MM.1S (cell line): ENCODE data around the gene SHLD3.
"Not testable (repeated sequence)": the region's sequence is repeated elsewhere in the genome, so short reads cannot be mapped to it uniquely, and the experiment has no call there.

Source experiments
- DNase-seq: peaks from one replicate; pipeline ENCODE4 v3.0.0-alpha.2; 2015
- H2AFZ ChIP-seq: fragments of 300-600 bp; sonication (generic); 2 replicates; pipeline ENCODE4 v1.6.0; 2016; ENCODE audit warnings: antibody characterized with exemption, low read length
- H3F3A ChIP-seq: fragments of 300-600 bp; sonication (generic); 2 replicates; pipeline ENCODE4 v1.6.1; 2016; ENCODE audit warnings: mild to moderate bottlenecking, antibody characterized with exemption, low read length, moderate library complexity, mixed read lengths; ENCODE audit not compliant: insufficient read depth
- H3K27ac ChIP-seq: fragments of 300-600 bp; sonication (generic); 2 replicates; pipeline ENCODE4 v1.5.1; 2016; ENCODE audit warnings: mild to moderate bottlenecking, low read length
- H3K27me3 ChIP-seq: fragments of 300-600 bp; sonication (generic); replicated peaks from 2 replicates; pipeline ENCODE4 v1.6.0; 2016; ENCODE audit warnings: low read length; ENCODE audit not compliant: insufficient read depth
- H3K36me3 ChIP-seq: fragments of 300-600 bp; sonication (generic); replicated peaks from 2 replicates; pipeline ENCODE4 v1.6.1; 2016; ENCODE audit warnings: mild to moderate bottlenecking, low read length, mixed read lengths; ENCODE audit not compliant: insufficient read depth
- H3K4me1 ChIP-seq: fragments of 300-600 bp; sonication (generic); 2 replicates; pipeline ENCODE4 v1.6.1; 2016; ENCODE audit warnings: low read length, mixed read lengths
- H3K4me2 ChIP-seq: fragments of 300-600 bp; sonication (generic); 2 replicates; pipeline ENCODE4 v1.6.0; 2016; ENCODE audit warnings: low read depth, low read length
- H3K4me3 ChIP-seq: fragments of 300-600 bp; sonication (generic); 2 replicates; pipeline ENCODE4 v1.5.1; 2016; ENCODE audit warnings: low read length, mixed read lengths
- H3K79me2 ChIP-seq: fragments of 300-600 bp; sonication (generic); 2 replicates; pipeline ENCODE4 v1.6.1; 2016; ENCODE audit warnings: mixed run types, low read length, mixed read lengths
- H3K9ac ChIP-seq: fragments of 300-600 bp; sonication (generic); 2 replicates; pipeline ENCODE4 v1.6.1; 2016; ENCODE audit warnings: low read length, mixed read lengths
- H3K9me2 ChIP-seq: fragments of 300-600 bp; sonication (generic); replicated peaks from 2 replicates; pipeline ENCODE4 v1.6.1; 2016; ENCODE audit warnings: mild to moderate bottlenecking, low read length, mixed read lengths; ENCODE audit not compliant: insufficient read depth
- H3K9me3 ChIP-seq: fragments of 300-600 bp; sonication (generic); replicated peaks from 2 replicates; pipeline ENCODE4 v1.6.1; 2016; ENCODE audit warnings: mild to moderate bottlenecking, low read length, mixed read lengths; ENCODE audit not compliant: insufficient read depth
- H4K20me1 ChIP-seq: fragments of 300-600 bp; sonication (generic); 2 replicates; pipeline ENCODE4 v1.6.1; 2016; ENCODE audit warnings: mild to moderate bottlenecking, low read length, moderate library complexity, mixed read lengths; ENCODE audit not compliant: insufficient read depth
- CTCF ChIP-seq: fragments of 300-600 bp; sonication (generic); IDR thresholded peaks from 2 replicates; pipeline ENCODE4 v1.5.1; 2016; ENCODE audit warnings: antibody characterized with exemption, low read length, mixed read lengths
- EZH2 ChIP-seq: fragments of 300-600 bp; sonication (generic); optimal IDR thresholded peaks from 2 replicates; pipeline ENCODE3; 2017; ENCODE audit warnings: low read depth, mild to moderate bottlenecking, antibody characterized with exemption, low read length, mixed read lengths
- EZH2phosphoT487 ChIP-seq: fragments of 300-600 bp; sonication (generic); IDR thresholded peaks from 2 replicates; pipeline ENCODE4 v1.6.1; 2018; ENCODE audit warnings: antibody characterized with exemption, low read length

SHLD3 gene

DNA sequence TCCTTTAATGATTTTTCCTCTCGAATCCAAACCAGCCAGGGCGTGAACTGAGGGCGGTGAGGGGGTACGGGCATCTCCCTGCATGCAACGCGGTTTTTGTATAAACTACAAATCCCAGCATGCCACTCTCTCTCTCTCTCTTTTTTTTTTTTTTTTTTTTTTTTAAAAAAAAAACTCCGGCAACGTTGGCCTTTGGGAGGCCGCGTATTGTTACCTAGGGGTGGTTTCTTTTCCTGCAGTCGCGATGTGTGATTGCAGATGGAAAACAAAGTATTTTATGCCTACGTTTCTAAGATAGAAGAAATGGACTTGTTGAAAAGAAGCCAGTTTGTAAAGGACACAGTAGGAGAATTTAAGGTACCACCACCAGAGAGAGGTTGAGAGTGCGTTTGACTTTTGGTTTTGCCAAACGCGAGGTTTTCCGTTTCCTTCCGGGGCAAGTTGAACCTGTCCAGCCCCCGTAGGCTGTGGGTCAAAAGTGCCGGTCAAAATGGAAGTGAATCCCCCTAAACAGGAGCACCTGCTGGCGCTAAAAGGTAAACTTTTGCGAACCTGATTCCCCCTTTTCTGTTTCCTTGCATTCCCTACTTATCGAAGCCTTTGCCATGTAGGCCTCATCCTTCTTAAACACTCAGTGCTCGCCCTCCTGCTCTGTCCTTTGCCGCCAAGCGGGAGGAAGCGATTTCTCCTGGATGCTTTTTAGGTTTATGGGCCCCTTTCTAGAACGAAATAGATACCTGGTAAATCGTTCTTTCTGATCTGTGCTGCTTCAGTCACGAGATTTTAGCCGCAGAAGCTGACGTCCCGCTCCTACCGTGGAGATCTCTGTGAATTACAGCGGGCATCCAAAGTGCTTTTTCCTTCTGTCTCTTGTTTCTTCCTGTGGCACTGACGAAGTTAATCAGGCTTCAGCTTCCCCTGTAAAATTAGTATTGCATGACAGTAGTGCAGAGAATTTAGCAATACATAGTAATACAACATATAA lies at the start of gene SHLD3, which contains the start of gene TRAPPC13:
SHLD3 (plus strand) TSS at position 457 of the 985 bp plus-strand sequence. CDS start 4,561 bp downstream, outside the sequence.
TRAPPC13 (plus strand) TSS at position 457 of the 985 bp plus-strand sequence; CDS start at position 491, 34 bp downstream.
- 0 out of 2 replicates have a peak, but pooled peaks cover 5% of the 10 kb centered on the region for H3F3A ChIP-seq
- peak within 1 kb of the TSS; percentile 97 for H3K4me2 ChIP-seq
- DNase-seq: peak; percentile 91
- H3K79me2 ChIP-seq: peaks cover 88% of the 10 kb centered on the region
- H2AFZ ChIP-seq: peak within 1 kb of the TSS; percentile 91
- peaks cover 16% of the 10 kb centered on the region; the same call in 1 of the 2 replicates for H3K4me1 ChIP-seq
- peaks cover 4% of the 10 kb centered on the region for H3K36me3 ChIP-seq
- no peaks in the 10 kb centered on the region for H3K9me3 ChIP-seq
- H4K20me1 ChIP-seq: no peaks in the 10 kb centered on the region
- H3K4me3 ChIP-seq: peak within 1 kb of the TSS; percentile 97
- peak within 1 kb of the TSS; percentile 83 for H3K9ac ChIP-seq
- no peaks in the 10 kb centered on the region for H3K27me3 ChIP-seq
- TF ChIP-seq EZH2phosphoT487 (no peak), CTCF (no peak), EZH2 (no peak)
- H3K9me2 ChIP-seq: no peaks in the 10 kb centered on the region
- H3K27ac ChIP-seq: peak within 1 kb of the TSS; percentile 87

- Histone ChIP-seq H3K9me3 (no peaks in the 10 kb centered on the region), H3K4me2 (no peak overlapping the region), H3K4me1 (no peaks in the 10 kb centered on the region), H3K4me3 (no peak overlapping the region), H3K9me2 (no peaks in the 10 kb centered on the region), H2AFZ (no peak overlapping the region), H3K27ac (no peak overlapping the region), H4K20me1 (no peaks in the 10 kb centered on the region), H3K27me3 (no peaks in the 10 kb centered on the region), H3F3A (peaks cover 3% of the 10 kb centered on the region; the same call in 1 of the 2 replicates), H3K36me3 (peaks cover 9% of the 10 kb centered on the region), H3K9ac (no peak overlapping the region), H3K79me2 (peaks cover 8% of the 10 kb centered on the region; the same call in 1 of the 2 replicates)
- TF ChIP-seq EZH2 (no peak), CTCF (no peak), EZH2phosphoT487 (no peak)
- DNase-seq: no peak
These were observed 47.7 kb upstream of the SHLD3 start for GRCh38 chr5:65577141-65577540.

- H3K9me3 ChIP-seq: no peaks in the 10 kb centered on the region
- DNase-seq: no peak
- H3K4me2 ChIP-seq: no peak overlapping the region
- H3K27ac ChIP-seq: no peak overlapping the region
- H4K20me1 ChIP-seq: no peaks in the 10 kb centered on the region
- TF ChIP-seq EZH2phosphoT487: no peak
- TF ChIP-seq EZH2: no peak
- no peak for TF ChIP-seq CTCF
- H3K36me3 ChIP-seq: peaks cover 13% of the 10 kb centered on the region; the same call in 1 of the 2 replicates
- H2AFZ ChIP-seq: no peak overlapping the region
- no peak overlapping the region for H3K4me3 ChIP-seq
- H3K27me3 ChIP-seq: no peaks in the 10 kb centered on the region
- H3F3A ChIP-seq: no peaks in the 10 kb centered on the region
- no peak overlapping the region for H3K9ac ChIP-seq
- no peaks in the 10 kb centered on the region for H3K4me1 ChIP-seq
- no peaks in the 10 kb centered on the region for H3K79me2 ChIP-seq
- no peaks in the 10 kb centered on the region for H3K9me2 ChIP-seq
These were observed 36.1 kb upstream of the SHLD3 start for GRCh38 chr5:65588694-65589093.

- H3K4me3 ChIP-seq, H3K4me2 ChIP-seq, H3K79me2 ChIP-seq, H3K9ac ChIP-seq, H3K27me3 ChIP-seq, H3F3A ChIP-seq, H4K20me1 ChIP-seq, H3K36me3 ChIP-seq, H3K9me3 ChIP-seq, H2AFZ ChIP-seq, H3K9me2 ChIP-seq, H3K4me1 ChIP-seq, DNase-seq, H3K27ac ChIP-seq: not testable (repeated sequence)
These were observed 23.1 kb upstream of the SHLD3 start for GRCh38 chr5:65601761-65602160.
